T1000 (cell line): Measurements from ENCODE around the gene POLE2.
"Not testable (repeated sequence)": the region's sequence is repeated elsewhere in the genome, so short reads cannot be mapped to it uniquely, and the experiment has no call there.

Source experiments
- DNase-seq: peaks from one replicate; lab custom pipeline; 2025; ENCODE audit warnings: mixed read lengths; lab: John Stamatoyannopoulos, UW

Gene POLE2

GRCh38 chr14:49687942-49688700, at the start of gene POLE2:
TSS of gene POLE2 (minus strand) at chr14:49688214. CDS start at chr14:49688203, 11 bp downstream.
- peak; percentile 35 for DNase-seq

GRCh38 chr14:49735669-49736068, 47.7 kb upstream of the POLE2 start:
- not testable (repeated sequence) for DNase-seq

GRCh38 chr14:49733836-49734235, 45.8 kb upstream of the POLE2 start:
- no peak for DNase-seq

GRCh38 chr14:49732896-49733295, 44.9 kb upstream of the POLE2 start:
- no peak for DNase-seq

- DNase-seq: no peak
Observed at GRCh38 chr14:49727171-49727570, 39.2 kb upstream of the POLE2 start.

- not testable (repeated sequence) for DNase-seq
Observed at GRCh38 chr14:49721733-49722435, 33.9 kb upstream of the POLE2 start.

GRCh38 chr14:49720744-49721143, 32.7 kb upstream of the POLE2 start:
- DNase-seq: no peak

GRCh38 chr14:49710993-49711392, 23.0 kb upstream of the POLE2 start:
- not testable (repeated sequence) for DNase-seq

GRCh38 chr14:49704471-49704870, 16.5 kb upstream of the POLE2 start:
- DNase-seq: not testable (repeated sequence)

GRCh38 chr14:49703965-49704364, 16.0 kb upstream of the POLE2 start:
- no peak for DNase-seq

- DNase-seq: no peak
Observed at GRCh38 chr14:49702725-49703124, 14.7 kb upstream of the POLE2 start.

GRCh38 chr14:49693735-49694124, 5.7 kb upstream of the POLE2 start:
- not testable (repeated sequence) for DNase-seq

GRCh38 chr14:49692811-49693734, 5.1 kb upstream of the POLE2 start, which contains the start of gene KLHDC1:
TSS of gene KLHDC1 (plus strand) at chr14:49693120. CDS start at chr14:49693195, 75 bp downstream.
- DNase-seq: peak; percentile 57

GRCh38 chr14:49692193-49692757, 4.3 kb upstream of the POLE2 start:
- DNase-seq: no peak

- DNase-seq: no peak
Observed at GRCh38 chr14:49691031-49691430, 3.0 kb upstream of the POLE2 start.

GRCh38 chr14:49688701-49689030, 652 bp upstream of the POLE2 start:
- DNase-seq: no peak

- DNase-seq: no peak
Observed at GRCh38 chr14:49686425-49686824, 1.6 kb downstream of the POLE2 start.

GRCh38 chr14:49679271-49679670, 8.7 kb downstream of the POLE2 start:
- DNase-seq: no peak

GRCh38 chr14:49677643-49678042, 10.4 kb downstream of the POLE2 start:
- DNase-seq: no peak

GRCh38 chr14:49673586-49673985, 14.4 kb downstream of the POLE2 start:
- DNase-seq: no peak

- no peak for DNase-seq
Observed at GRCh38 chr14:49670475-49670874, 17.5 kb downstream of the POLE2 start.
